PC-3 (cell line): ENCODE data around the gene SDF2L1. TPM values are rescaled to one million over a fixed set of nuclear protein-coding genes. Genes with fewer than 3 reads are reported as not detected.
"Not testable (repeated sequence)": the region's sequence is repeated elsewhere in the genome, so short reads cannot be mapped to it uniquely, and the experiment has no call there.

Source experiments
- ATAC-seq: fragments of 200-7000 bp; cut with Tn5 transposase; 2 replicates; pipeline ENCODE4 v1.9.1; 2020; ENCODE audit warnings: mild to moderate bottlenecking, moderate library complexity
- BruUV-seq: library from RNA; stranded (reverse); fragments of 400-500 nt; replicated peaks from 2 replicates; lab custom pipeline; 2021; lab: Mats Ljungman, UMichigan
- CTCF ChIA-PET: fragments of 300-600 bp; sonication (Branson Sonifier 250); formaldehyde crosslinking; loops from one replicate; lab custom pipeline; 2022; ENCODE audit warnings: antibody characterized with exemption; lab: Charles Lee
- POLR2A ChIA-PET: fragments of 300-600 bp; sonication (Branson Sonifier 250); formaldehyde crosslinking; loops from one replicate; lab custom pipeline; 2022; ENCODE audit warnings: antibody characterized with exemption; ENCODE audit not compliant: unreplicated experiment; lab: Charles Lee
- DNase-seq: peaks from one replicate; pipeline ENCODE4 v3.0.0-alpha.2; 2015
- H2AFZ ChIP-seq: fragments of 300-600 bp; sonication (generic); 2 replicates; pipeline ENCODE4 v1.6.0; 2016; ENCODE audit warnings: antibody characterized with exemption, low read length
- H3F3A ChIP-seq: fragments of 300-600 bp; sonication (generic); one replicate; pipeline ENCODE4 v1.6.0; 2017; ENCODE audit warnings: antibody characterized with exemption, low read length, control low read depth, mild to moderate bottlenecking; ENCODE audit not compliant: unreplicated experiment
- H3K27ac ChIP-seq: fragments of 300-600 bp; sonication (generic); 2 replicates; pipeline ENCODE4 v1.5.1; 2016; ENCODE audit warnings: mild to moderate bottlenecking, low read length
- H3K27me3 ChIP-seq: fragments of 300-600 bp; sonication (generic); 2 replicates; pipeline ENCODE4 v1.6.1; 2016; ENCODE audit warnings: low read length, mixed read lengths
- H3K36me3 ChIP-seq: fragments of 300-600 bp; sonication (generic); 2 replicates; pipeline ENCODE4 v1.6.1; 2016; ENCODE audit warnings: low read depth, mixed run types, low read length, mixed read lengths
- H3K4me1 ChIP-seq: fragments of 300-600 bp; sonication (generic); 2 replicates; pipeline ENCODE4 v1.5.1; 2016; ENCODE audit warnings: low read length; ENCODE audit not compliant: insufficient read depth
- H3K4me2 ChIP-seq: fragments of 300-600 bp; sonication (generic); 2 replicates; pipeline ENCODE4 v1.6.0; 2016; ENCODE audit warnings: low read length
- H3K4me3 ChIP-seq: fragments of 300-600 bp; sonication (generic); 2 replicates; pipeline ENCODE4 v1.5.1; 2016; ENCODE audit warnings: mild to moderate bottlenecking, low read length, mixed read lengths
- H3K79me2 ChIP-seq: fragments of 300-600 bp; sonication (generic); 2 replicates; pipeline ENCODE4 v1.6.1; 2017; ENCODE audit warnings: low read length, mixed read lengths
- H3K9ac ChIP-seq: fragments of 300-600 bp; sonication (generic); 2 replicates; pipeline ENCODE4 v1.6.0; 2016; ENCODE audit warnings: mild to moderate bottlenecking, low read length
- H3K9me2 ChIP-seq: fragments of 300-600 bp; sonication (generic); replicated peaks from 2 replicates; pipeline ENCODE4 v1.6.1; 2016; ENCODE audit warnings: mixed run types, low read length, mixed read lengths
- H3K9me3 ChIP-seq: fragments of 300-600 bp; sonication (generic); 2 replicates; pipeline ENCODE4 v1.6.1; 2016; ENCODE audit warnings: low read length, mixed read lengths
- H4K20me1 ChIP-seq: fragments of 300-600 bp; sonication (generic); 2 replicates; pipeline ENCODE4 v1.6.1; 2016; ENCODE audit warnings: low read length, mixed read lengths
- EZH2 ChIP-seq: fragments of 300-600 bp; sonication (generic); IDR thresholded peaks from one replicate; pipeline ENCODE4 v1.6.1; 2017; ENCODE audit warnings: antibody characterized with exemption, mild to moderate bottlenecking, low read length; ENCODE audit not compliant: unreplicated experiment
- EZH2phosphoT487 ChIP-seq: fragments of 300-600 bp; sonication (generic); IDR thresholded peaks from 2 replicates; pipeline ENCODE4 v1.6.1; 2018; ENCODE audit warnings: mild to moderate bottlenecking, antibody characterized with exemption, low read length, borderline replicate concordance
- intact Hi-C: fragments of 100-400 bp; cut with micrococcal nuclease; formaldehyde crosslinking; loops from 2 replicates; pipeline ENCODE4 v1.9.0; 2023
- total RNA-seq: library from RNA; depleted of rRNA; stranded (reverse); fragments of >200 nt; gene quantifications from 2 replicates; pipeline ENCODE4 v1.2.3, GENCODE V29; 2014
- TF ChIP-seq, protein P1 (sequence below): fragments of 300-600 bp; sonication (generic); conservative IDR thresholded peaks from 2 replicates; pipeline ENCODE4 v1.5.1; 2017; ENCODE audit warnings: antibody characterized with exemption, low read depth, mild to moderate bottlenecking, low read length

The SDF2L1 gene
- total RNA-seq, 1 experiment from 2014 or later, result 180 TPM

GRCh38 chr22:21636629-21637218 lies 5.4 kb upstream of the SDF2L1 start:
- Histone ChIP-seq H3K9ac (no peak overlapping the region), H3K9me2 (no peaks in the 10 kb centered on the region), H3K79me2 (no peaks in the 10 kb centered on the region), H3K27me3 (no peaks in the 10 kb centered on the region), H3K27ac (no peak overlapping the region), H3K4me1 (peaks cover 10% of the 10 kb centered on the region), H3K4me2 (no peak overlapping the region), H2AFZ (no peak overlapping the region), H4K20me1 (no peaks in the 10 kb centered on the region), H3K4me3 (no peak overlapping the region), H3F3A (no peaks in the 10 kb centered on the region), H3K36me3 (no peaks in the 10 kb centered on the region), H3K9me3 (no peaks in the 10 kb centered on the region)
- ATAC-seq (no peak), DNase-seq (no peak)
- no TSS peak for BruUV-seq
- POLR2A ChIA-PET, result no interaction called here
- CTCF ChIA-PET, result no interaction called here
- intact Hi-C loops, result no loop called here
- TF ChIP-seq EZH2, result no peak
- TF ChIP-seq, protein P1, sequence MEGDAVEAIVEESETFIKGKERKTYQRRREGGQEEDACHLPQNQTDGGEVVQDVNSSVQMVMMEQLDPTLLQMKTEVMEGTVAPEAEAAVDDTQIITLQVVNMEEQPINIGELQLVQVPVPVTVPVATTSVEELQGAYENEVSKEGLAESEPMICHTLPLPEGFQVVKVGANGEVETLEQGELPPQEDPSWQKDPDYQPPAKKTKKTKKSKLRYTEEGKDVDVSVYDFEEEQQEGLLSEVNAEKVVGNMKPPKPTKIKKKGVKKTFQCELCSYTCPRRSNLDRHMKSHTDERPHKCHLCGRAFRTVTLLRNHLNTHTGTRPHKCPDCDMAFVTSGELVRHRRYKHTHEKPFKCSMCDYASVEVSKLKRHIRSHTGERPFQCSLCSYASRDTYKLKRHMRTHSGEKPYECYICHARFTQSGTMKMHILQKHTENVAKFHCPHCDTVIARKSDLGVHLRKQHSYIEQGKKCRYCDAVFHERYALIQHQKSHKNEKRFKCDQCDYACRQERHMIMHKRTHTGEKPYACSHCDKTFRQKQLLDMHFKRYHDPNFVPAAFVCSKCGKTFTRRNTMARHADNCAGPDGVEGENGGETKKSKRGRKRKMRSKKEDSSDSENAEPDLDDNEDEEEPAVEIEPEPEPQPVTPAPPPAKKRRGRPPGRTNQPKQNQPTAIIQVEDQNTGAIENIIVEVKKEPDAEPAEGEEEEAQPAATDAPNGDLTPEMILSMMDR, result no peak
- TF ChIP-seq EZH2phosphoT487, result no peak

DNA sequence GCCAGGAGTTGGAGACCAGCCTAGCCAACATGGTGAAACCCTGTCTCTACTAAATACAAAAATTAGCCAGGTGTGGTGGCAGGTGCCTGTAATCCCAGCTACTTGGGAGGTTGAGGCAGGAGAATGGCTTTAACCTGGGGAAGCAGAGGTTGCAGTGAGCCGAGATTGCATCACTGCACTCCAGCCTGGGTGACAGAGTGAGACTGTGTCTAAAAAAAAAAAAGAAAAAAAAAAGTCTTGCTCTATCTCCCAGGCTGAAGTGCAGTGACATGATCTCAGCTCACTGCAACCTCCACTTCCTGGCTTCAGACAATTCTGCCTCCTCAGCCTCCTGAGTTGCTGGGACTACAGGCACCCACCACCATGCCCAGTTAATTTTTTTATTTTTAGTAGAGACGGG lies 4.7 kb upstream of the SDF2L1 start:
- H3K9me2 ChIP-seq, H3F3A ChIP-seq, intact Hi-C loops, H3K9me3 ChIP-seq, ATAC-seq, H3K36me3 ChIP-seq, H2AFZ ChIP-seq, H3K9ac ChIP-seq, DNase-seq, POLR2A ChIA-PET, H3K4me2 ChIP-seq, BruUV-seq, H3K4me3 ChIP-seq, H3K27ac ChIP-seq, H3K79me2 ChIP-seq, H4K20me1 ChIP-seq, CTCF ChIA-PET, H3K27me3 ChIP-seq: not testable (repeated sequence)
- peaks cover 10% of the 10 kb centered on the region for H3K4me1 ChIP-seq

DNA sequence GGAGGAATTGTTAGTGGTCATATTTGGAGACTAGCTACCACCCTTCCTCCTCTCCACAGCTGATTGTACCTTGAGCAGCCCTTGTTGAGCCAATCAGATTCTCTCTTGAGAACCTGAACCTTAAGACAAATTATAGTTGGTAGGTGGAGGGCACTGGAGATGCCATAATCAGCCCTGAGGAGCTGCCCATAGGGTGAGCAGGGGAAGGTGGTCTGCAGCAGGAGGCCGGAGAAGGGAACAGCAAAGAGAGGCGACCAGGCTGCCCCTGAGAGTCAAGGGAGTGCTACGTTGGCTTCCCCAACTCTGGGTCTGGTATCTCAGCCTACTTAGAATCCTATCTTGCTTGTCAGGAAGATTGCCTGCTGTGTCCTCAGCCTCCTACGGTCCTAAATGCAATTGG lies 2.7 kb upstream of the SDF2L1 start:
- ATAC-seq, result no peak
- intact Hi-C loops, result no loop called here

More for the DNA sequence above, 2.7 kb upstream of the SDF2L1 start:
- H3K9me3 ChIP-seq, result no peaks in the 10 kb centered on the region
- H3K27me3 ChIP-seq, result no peaks in the 10 kb centered on the region
- no peak overlapping the region for H3K27ac ChIP-seq
- peaks cover 6% of the 10 kb centered on the region; the same call in 1 of the 2 replicates for H4K20me1 ChIP-seq
- ChIA-PET POLR2A (no interaction called here), CTCF (no interaction called here)
- H3K9ac ChIP-seq, result no peak overlapping the region
- DNase-seq, result no peak
- H3K9me2 ChIP-seq, result no peaks in the 10 kb centered on the region
- H2AFZ ChIP-seq, result no peak overlapping the region
- H3K4me2 ChIP-seq, result no peak overlapping the region
- no peaks in the 10 kb centered on the region for H3F3A ChIP-seq
- no peak overlapping the region for H3K4me3 ChIP-seq
- peaks cover 19% of the 10 kb centered on the region for H3K79me2 ChIP-seq
- H3K4me1 ChIP-seq, result peaks cover 15% of the 10 kb centered on the region
- TF ChIP-seq EZH2 (no peak), EZH2phosphoT487 (no peak)
- TF ChIP-seq, protein P1, result no peak
- BruUV-seq, result no TSS peak
- H3K36me3 ChIP-seq, result no peaks in the 10 kb centered on the region
